ENCODE data around the gene RNU6-8. TPM values are rescaled to one million over a fixed set of nuclear protein-coding genes. Genes with fewer than 3 reads are reported as not detected.

RNU6-8 gene
- total RNA-seq, 1 experiment from 2014 or later: not detected

GRCh38 chr14:32212833-32213232 lies 9.8 kb upstream of the RNU6-8 start:
- no peak overlapping the region for H3K23ac ChIP-seq (ENCODE audit: insufficient read length, low read depth, low read length)
- no peak overlapping the region for H4K91ac ChIP-seq (ENCODE audit: insufficient read length, low read depth, low read length)
- H3K79me1 ChIP-seq (ENCODE audit: insufficient read depth, low read depth, low read length, poor library complexity, severe bottlenecking): no peaks in the 10 kb centered on the region
- no peak overlapping the region for H2BK20ac ChIP-seq (ENCODE audit: low read depth, low read length, poor library complexity, severe bottlenecking)
- no peak overlapping the region for H3K4me2 ChIP-seq (ENCODE audit: insufficient read depth, insufficient read length, low read length)
- no peak overlapping the region for H2AK5ac ChIP-seq (ENCODE audit: insufficient read length, low read length)
- no peak overlapping the region for H3K56ac ChIP-seq (ENCODE audit: insufficient read length, low read depth, low read length)
- Mint-ChIP-seq H3K9me3 (no peaks in the 10 kb centered on the region), H3K4me1 (0 out of 4 replicates have a peak, but pooled peaks cover 0 to under 1% of the 10 kb centered on the region in 2 experiments), H3K4me3 (no peak overlapping the region), H3K36me3 (ENCODE audit: insufficient read depth in 1 of 3, low read depth in 3 of 3) (no peaks in the 10 kb centered on the region), H3K27me3 (ENCODE audit: low read depth) (no peaks in the 10 kb centered on the region), H3K27ac (no peak overlapping the region)
- H3K79me2 ChIP-seq (ENCODE audit: insufficient read depth, low read length): no peaks in the 10 kb centered on the region
- no peak overlapping the region for H3K9ac ChIP-seq (ENCODE audit: extremely low read depth, insufficient read length, low read length)
- H3K27ac ChIP-seq (ENCODE audit: insufficient read length, low read depth, low read length): no peak overlapping the region
- H2BK5ac ChIP-seq (ENCODE audit: insufficient read length, low read length): no peak overlapping the region
- H4K20me1 ChIP-seq (ENCODE audit: control insufficient read depth, insufficient read depth, insufficient read length): no peaks in the 10 kb centered on the region
- no peaks in the 10 kb centered on the region for H3K9me3 ChIP-seq (ENCODE audit: control insufficient read depth, low read depth, low read length)
- H2BK15ac ChIP-seq (ENCODE audit: low read depth, low read length): no peak overlapping the region
- no peak overlapping the region for H3K18ac ChIP-seq (ENCODE audit: insufficient read length, low read depth, low read length)
- no peak overlapping the region for H4K5ac ChIP-seq (ENCODE audit: insufficient read length, low read depth, low read length)
- H3K23me2 ChIP-seq (ENCODE audit: insufficient read length, low read depth, low read length, poor library complexity, severe bottlenecking): no peaks in the 10 kb centered on the region
- no peak overlapping the region for H2BK12ac ChIP-seq (ENCODE audit: insufficient read length, low read depth, low read length)
- no peak overlapping the region for H4K8ac ChIP-seq (replicated peaks; ENCODE audit: insufficient read length, low read depth, low read length)
- DNase-seq: no peak
- H2BK120ac ChIP-seq (ENCODE audit: low read depth, low read length, poor library complexity, severe bottlenecking): no peak overlapping the region
- no peak overlapping the region for H3K14ac ChIP-seq (ENCODE audit: insufficient read depth, low read length)
- H3T11ph ChIP-seq (ENCODE audit: low read length): no peak overlapping the region
- TF ChIP-seq, protein P1, sequence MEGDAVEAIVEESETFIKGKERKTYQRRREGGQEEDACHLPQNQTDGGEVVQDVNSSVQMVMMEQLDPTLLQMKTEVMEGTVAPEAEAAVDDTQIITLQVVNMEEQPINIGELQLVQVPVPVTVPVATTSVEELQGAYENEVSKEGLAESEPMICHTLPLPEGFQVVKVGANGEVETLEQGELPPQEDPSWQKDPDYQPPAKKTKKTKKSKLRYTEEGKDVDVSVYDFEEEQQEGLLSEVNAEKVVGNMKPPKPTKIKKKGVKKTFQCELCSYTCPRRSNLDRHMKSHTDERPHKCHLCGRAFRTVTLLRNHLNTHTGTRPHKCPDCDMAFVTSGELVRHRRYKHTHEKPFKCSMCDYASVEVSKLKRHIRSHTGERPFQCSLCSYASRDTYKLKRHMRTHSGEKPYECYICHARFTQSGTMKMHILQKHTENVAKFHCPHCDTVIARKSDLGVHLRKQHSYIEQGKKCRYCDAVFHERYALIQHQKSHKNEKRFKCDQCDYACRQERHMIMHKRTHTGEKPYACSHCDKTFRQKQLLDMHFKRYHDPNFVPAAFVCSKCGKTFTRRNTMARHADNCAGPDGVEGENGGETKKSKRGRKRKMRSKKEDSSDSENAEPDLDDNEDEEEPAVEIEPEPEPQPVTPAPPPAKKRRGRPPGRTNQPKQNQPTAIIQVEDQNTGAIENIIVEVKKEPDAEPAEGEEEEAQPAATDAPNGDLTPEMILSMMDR (conservative IDR thresholded peaks at IDR 0.05): no peak
- H3K27me3 ChIP-seq (ENCODE audit: insufficient read depth, low read length): no peaks in the 10 kb centered on the region
- H3K4me1 ChIP-seq (ENCODE audit: insufficient read depth, low read length): no peaks in the 10 kb centered on the region
- no peak overlapping the region for H3K4ac ChIP-seq (ENCODE audit: low read depth, low read length)
- H2AFZ ChIP-seq (ENCODE audit: low read length): no peak overlapping the region

All from H9 (cell line).